Trophoblast cell (in vitro differentiated cells and primary cell): Measurements from ENCODE around the gene POLR2B.
"Not testable (repeated sequence)": the region's sequence is repeated elsewhere in the genome, so short reads cannot be mapped to it uniquely, and the experiment has no call there.

Experiments used
- DNase-seq, 2 donors: peaks; one replicate each; pipeline ENCODE4 v3.0.0-alpha.2; 2016
- H2AFZ ChIP-seq: 2 replicates; pipeline ENCODE4 v1.6.1; 2013; ENCODE audit warnings: low read length, moderate library complexity, mild to moderate bottlenecking; ENCODE audit not compliant: insufficient read depth, poor library complexity
- H2AK5ac ChIP-seq: 2 replicates; pipeline ENCODE4 v1.6.1; 2013; ENCODE audit warnings: mild to moderate bottlenecking, low read length
- H2BK120ac ChIP-seq: 2 replicates; pipeline ENCODE4 v1.6.1; 2013; ENCODE audit warnings: low read length, mild to moderate bottlenecking, moderate library complexity; ENCODE audit not compliant: insufficient read depth, poor library complexity
- H2BK12ac ChIP-seq: 2 replicates; pipeline ENCODE4 v1.6.1; 2013; ENCODE audit warnings: mild to moderate bottlenecking, low read length, moderate library complexity
- H2BK5ac ChIP-seq: 2 replicates; pipeline ENCODE4 v1.6.1; 2013; ENCODE audit warnings: low read length, low read depth, moderate library complexity, mild to moderate bottlenecking; ENCODE audit not compliant: poor library complexity
- H3K14ac ChIP-seq: 2 replicates; pipeline ENCODE4 v1.6.1; 2013; ENCODE audit warnings: mild to moderate bottlenecking, low read length
- H3K18ac ChIP-seq: 2 replicates; pipeline ENCODE4 v1.6.1; 2013; ENCODE audit warnings: mild to moderate bottlenecking, low read length
- H3K23ac ChIP-seq: 2 replicates; pipeline ENCODE4 v1.6.1; 2013; ENCODE audit warnings: low read length
- H3K27ac ChIP-seq: 2 replicates; pipeline ENCODE4 v1.5.1; 2013; ENCODE audit warnings: low read depth, mild to moderate bottlenecking, inconsistent platforms, low read length, moderate library complexity
- H3K27me3 ChIP-seq: 2 replicates; pipeline ENCODE4 v1.6.1; 2013; ENCODE audit warnings: inconsistent platforms, mild to moderate bottlenecking, low read length, moderate library complexity; ENCODE audit not compliant: insufficient read depth
- H3K36me3 ChIP-seq, 2 experiments: 1 replicate in 1 of 2; 2 replicates in 1 of 2; pipeline ENCODE4 v1.6.1; 2013; ENCODE audit warnings: low read length in 2 of 2, mild to moderate bottlenecking in 2 of 2, moderate library complexity in 1 of 2; ENCODE audit not compliant: insufficient read depth in 2 of 2, control insufficient read depth in 1 of 2
- H3K4ac ChIP-seq: 2 replicates; pipeline ENCODE4 v1.6.1; 2013; ENCODE audit warnings: low read depth, mild to moderate bottlenecking, low read length, moderate library complexity
- H3K4me1 ChIP-seq, 2 experiments: 1 replicate in 1 of 2; 2 replicates in 1 of 2; pipeline ENCODE4 v1.6.1; 2013; ENCODE audit warnings: low read length in 2 of 2, mild to moderate bottlenecking in 2 of 2, moderate library complexity in 1 of 2; ENCODE audit not compliant: insufficient read depth in 2 of 2, control insufficient read depth in 1 of 2
- H3K4me2 ChIP-seq: 2 replicates; pipeline ENCODE4 v1.6.1; 2013; ENCODE audit warnings: inconsistent platforms, mild to moderate bottlenecking, low read length, moderate library complexity
- H3K4me3 ChIP-seq: 2 replicates; pipeline ENCODE4 v1.5.1; 2013; ENCODE audit warnings: mild to moderate bottlenecking, low read depth, low read length, inconsistent platforms
- H3K79me1 ChIP-seq: one replicate; pipeline ENCODE4 v1.6.1; 2013; ENCODE audit warnings: low read length
- H3K79me2 ChIP-seq: 2 replicates; pipeline ENCODE4 v1.6.1; 2013; ENCODE audit warnings: low read length, mild to moderate bottlenecking; ENCODE audit not compliant: control insufficient read depth, insufficient read depth, poor library complexity
- H3K9ac ChIP-seq: 2 replicates; pipeline ENCODE4 v1.6.1; 2013; ENCODE audit warnings: mild to moderate bottlenecking, low read length
- H3K9me3 ChIP-seq: 2 replicates; pipeline ENCODE4 v1.6.1; 2013; ENCODE audit warnings: low read depth, mild to moderate bottlenecking, control low read depth, inconsistent platforms, low read length; ENCODE audit not compliant: insufficient read depth
- H4K12ac ChIP-seq: 2 replicates; pipeline ENCODE4 v1.6.1; 2013; ENCODE audit warnings: low read depth, mild to moderate bottlenecking, low read length, moderate library complexity
- H4K8ac ChIP-seq: 2 replicates; pipeline ENCODE4 v1.6.1; 2013; ENCODE audit warnings: low read depth, mild to moderate bottlenecking, low read length, moderate library complexity
- H4K91ac ChIP-seq: one replicate; pipeline ENCODE4 v1.6.1; 2013; ENCODE audit warnings: low read depth, mild to moderate bottlenecking, low read length, moderate library complexity
- WGBS: extraction: QIAGEN DNeasy Blood & Tissue Kit; methylation state at CpG from one replicate; pipeline ENCODE4 v1.1.7; 2013; ENCODE audit warnings: missing lambda C conversion rate; ENCODE audit not compliant: insufficient read length, insufficient coverage; ENCODE audit errors: extremely low coverage; 5-methylcytosine and 5-hydroxymethylcytosine counted together

The POLR2B gene

GRCh38 chr4:57055886-57056285, 77.2 kb downstream of the POLR2B start:
- WGBS, result no CpG with 5 or more reads among the region's 14 CpGs

GRCh38 chr4:57059890-57060716, 81.4 kb downstream of the POLR2B start:
- Histone ChIP-seq H2AFZ (no peak overlapping the region), H3K9me3 (no peaks in the 10 kb centered on the region), H3K79me2 (peaks cover 12% of the 10 kb centered on the region), H4K12ac (no peak overlapping the region), H3K27ac (peak overlapping the region; percentile 76), H3K14ac (no peak overlapping the region), H3K4me3 (no peak overlapping the region), H2AK5ac (no peak overlapping the region), H4K8ac (no peak overlapping the region), H3K27me3 (no peaks in the 10 kb centered on the region), H3K4me1 (peaks cover 18 to 29% of the 10 kb centered on the region in 2 experiments), H2BK12ac (no peak overlapping the region), H3K9ac (no peak overlapping the region), H3K36me3 (peaks cover 2 to 4% of the 10 kb centered on the region in 2 experiments), H3K4ac (peak overlapping the region; percentile 34), H3K23ac (no peak overlapping the region), H3K4me2 (no peak overlapping the region), H3K79me1 (peaks cover 43% of the 10 kb centered on the region), H2BK120ac (peak overlapping the region; percentile 67), H2BK5ac (peak overlapping the region; percentile 50), H4K91ac (peak overlapping the region; percentile 73), H3K18ac (no peak overlapping the region)
- no CpG with 5 or more reads among the region's 6 CpGs for WGBS
- DNase-seq, result no peak

More at GRCh38 chr4:57055886-57056285, 77.2 kb downstream of the POLR2B start:
- H4K91ac ChIP-seq, result peak overlapping the region; percentile 97
- H4K12ac ChIP-seq, result no peak overlapping the region
- no peak overlapping the region for H2AFZ ChIP-seq
- peaks cover 57% of the 10 kb centered on the region for H3K79me1 ChIP-seq
- DNase-seq, result no peak
- no peaks in the 10 kb centered on the region for H3K27me3 ChIP-seq
- H3K9me3 ChIP-seq, result no peaks in the 10 kb centered on the region
- H4K8ac ChIP-seq, result no peak overlapping the region
- H3K27ac ChIP-seq, result peak overlapping the region; percentile 100
- H2BK120ac ChIP-seq, result peak overlapping the region; percentile 84
- H3K4me1 ChIP-seq, result peaks cover 21 to 23% of the 10 kb centered on the region in 2 experiments
- peaks cover 15% of the 10 kb centered on the region for H3K79me2 ChIP-seq
- no peak overlapping the region for H3K4ac ChIP-seq
- H2BK12ac ChIP-seq, result no peak overlapping the region
- no peak overlapping the region for H3K23ac ChIP-seq
- H3K9ac ChIP-seq, result no peak overlapping the region
- H3K4me2 ChIP-seq, result no peak overlapping the region
- H3K36me3 ChIP-seq, result peaks cover 8 to 14% of the 10 kb centered on the region in 2 experiments
- no peak overlapping the region for H2AK5ac ChIP-seq
- H2BK5ac ChIP-seq, result peak overlapping the region; percentile 89
- no peak overlapping the region for H3K18ac ChIP-seq
- no peak overlapping the region for H3K4me3 ChIP-seq
- H3K14ac ChIP-seq, result no peak overlapping the region

- not testable (repeated sequence) for H3K9me3 ChIP-seq, H3K36me3 ChIP-seq, H2AK5ac ChIP-seq, H3K23ac ChIP-seq, H2AFZ ChIP-seq, H3K79me2 ChIP-seq, H3K4me2 ChIP-seq, H4K12ac ChIP-seq, H3K27me3 ChIP-seq, H3K9ac ChIP-seq, H3K4me3 ChIP-seq
- peak overlapping the region; percentile 7 for H3K14ac ChIP-seq
- peaks cover 18 to 29% of the 10 kb centered on the region in 2 experiments for H3K4me1 ChIP-seq
- peak overlapping the region; percentile 67 for H2BK120ac ChIP-seq
- peak overlapping the region; percentile 50 for H2BK5ac ChIP-seq
- peak; percentile 61 to 83 for DNase-seq
- peak overlapping the region; percentile 22 for H4K8ac ChIP-seq
- H2BK12ac ChIP-seq, result peak overlapping the region; percentile 67
- peak overlapping the region; percentile 38 for H3K18ac ChIP-seq
- H3K4ac ChIP-seq, result peak overlapping the region; percentile 34
- peak overlapping the region; percentile 76 for H3K27ac ChIP-seq
- H3K79me1 ChIP-seq, result peaks cover 38% of the 10 kb centered on the region
- peak overlapping the region; percentile 73 for H4K91ac ChIP-seq
- WGBS, result no CpG with 5 or more reads among the region's 6 CpGs
Measured at GRCh38 chr4:57060717-57061067, 82.0 kb downstream of the POLR2B start.

GRCh38 chr4:57061395-57061794, 82.7 kb downstream of the POLR2B start:
- Histone ChIP-seq H3K14ac (no peak overlapping the region), H3K4me3 (no peak overlapping the region), H2BK120ac (no peak overlapping the region), H3K36me3 (peaks cover 11 to 12% of the 10 kb centered on the region in 2 experiments), H4K8ac (no peak overlapping the region), H3K4me2 (no peak overlapping the region), H2AFZ (no peak overlapping the region), H3K9me3 (no peaks in the 10 kb centered on the region), H3K23ac (no peak overlapping the region), H3K27ac (peak overlapping the region; percentile 44), H3K4ac (no peak overlapping the region), H3K18ac (no peak overlapping the region), H4K12ac (no peak overlapping the region), H2BK12ac (peak overlapping the region; percentile 37), H3K79me2 (peaks cover 8% of the 10 kb centered on the region), H3K79me1 (peaks cover 38% of the 10 kb centered on the region), H3K9ac (no peak overlapping the region), H2BK5ac (no peak overlapping the region), H2AK5ac (no peak overlapping the region), H3K27me3 (no peaks in the 10 kb centered on the region), H4K91ac (peak overlapping the region; percentile 39), H3K4me1 (peaks cover 21 to 32% of the 10 kb centered on the region in 2 experiments)
- WGBS, result no CpG with 5 or more reads among the region's 5 CpGs
- peak; percentile 37 to 72 for DNase-seq
